ENCODE data around the gene TMEM41B. TPM values are rescaled to one million over a fixed set of nuclear protein-coding genes. Genes with fewer than 3 reads are reported as not detected.
"Not testable (repeated sequence)": the region's sequence is repeated elsewhere in the genome, so short reads cannot be mapped to it uniquely, and the experiment has no call there.

TMEM41B gene
- total and polyA plus RNA-seq, 3 experiments from 2014 or later = 11.3 to 24.9 (median 21.1) TPM

DNA sequence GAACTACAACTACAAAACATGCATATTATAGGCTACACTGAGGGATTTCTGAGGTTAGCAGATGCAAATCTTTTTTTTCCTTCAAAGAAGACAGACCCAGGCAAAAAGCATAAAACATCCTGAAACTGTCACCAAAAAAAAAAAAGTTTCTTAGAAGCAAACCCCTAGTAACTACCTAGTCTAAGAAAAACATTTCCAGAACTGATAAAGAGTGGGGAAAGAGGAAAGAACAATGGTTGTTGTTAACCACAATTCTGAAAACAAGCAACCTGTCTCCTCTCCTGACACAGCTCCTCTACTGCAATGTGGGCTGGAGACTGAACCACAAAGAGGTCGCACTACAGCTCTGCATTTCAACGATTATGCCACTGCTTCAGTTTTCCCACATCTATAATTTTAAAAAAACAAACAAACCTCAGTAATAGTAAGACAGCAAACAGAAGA is 64.2 kb downstream of the TMEM41B start:
- H3K4me1 Mint-ChIP-seq = peaks cover 24 to 62% (median 60%) of the 10 kb centered on the region in 3 donors
- no peaks in the 10 kb centered on the region for H3K9me3 ChIP-seq (ENCODE audit: low read length)

GRCh38 chr11:9249252-9249651 is 65.1 kb downstream of the TMEM41B start:
- H3K27me3 Mint-ChIP-seq = no peaks in the 10 kb centered on the region
- H3K9me3 Mint-ChIP-seq = no peaks in the 10 kb centered on the region
- H3K27ac Mint-ChIP-seq = no peak overlapping the region
- H3K4me3 Mint-ChIP-seq = peak overlapping the region in 2 of 7 donors; percentile 46 to 60
- no peaks in the 10 kb centered on the region for H3K27me3 ChIP-seq (ENCODE audit: insufficient read depth, low read length, poor library complexity, severe bottlenecking)
- no peak overlapping the region for H3K4me3 ChIP-seq (ENCODE audit: low read length)
- H3K27ac ChIP-seq (ENCODE audit: low read depth, low read length) = no peak overlapping the region
- no peaks in the 10 kb centered on the region for H3K36me3 ChIP-seq (ENCODE audit: insufficient read depth, low read length)
- H3K4me1 Mint-ChIP-seq = peaks cover 24 to 59% (median 58%) of the 10 kb centered on the region in 3 donors
- peaks cover 62% of the 10 kb centered on the region for H3K4me1 ChIP-seq (ENCODE audit: insufficient read depth, low read length)
- no peak for DNase-seq
- H3K36me3 Mint-ChIP-seq = no peaks in the 10 kb centered on the region
- H3K9me3 ChIP-seq (ENCODE audit: low read length) = no peaks in the 10 kb centered on the region
- ChIA-PET CTCF (no interaction called here), POLR2A (no interaction called here)

More for the DNA sequence above, 64.2 kb downstream of the TMEM41B start:
- peaks cover 0 to 2% (median 0%) of the 10 kb centered on the region in 3 donors for H3K36me3 Mint-ChIP-seq
- DNase-seq = peak in 2 of 5 donors; percentile 51 to 83
- CTCF ChIA-PET = interaction anchor here (1.0 to 1.7 kb wide), 4 partner anchors 8 to 19 kb away, joined by 3 to 4 read pairs (median 3); no protein-coding TSS in a partner anchor
- H3K36me3 ChIP-seq (ENCODE audit: insufficient read depth, low read length) = no peaks in the 10 kb centered on the region
- H3K4me3 ChIP-seq (ENCODE audit: low read length) = no peak overlapping the region
- H3K4me3 Mint-ChIP-seq = peak overlapping the region; percentile 22 to 72 (median 60)
- POLR2A ChIA-PET = interaction anchor here (0.7 to 1.5 kb wide), 5 partner anchors 15 to 135 kb away, joined by 3 to 8 read pairs (median 5); partner anchors contain the start of gene DENND5A
- no peaks in the 10 kb centered on the region for H3K27me3 Mint-ChIP-seq
- H3K4me1 ChIP-seq (ENCODE audit: insufficient read depth, low read length) = peaks cover 66% of the 10 kb centered on the region
- H3K27me3 ChIP-seq (ENCODE audit: insufficient read depth, low read length, poor library complexity, severe bottlenecking) = no peaks in the 10 kb centered on the region
- H3K27ac ChIP-seq (ENCODE audit: low read depth, low read length) = no peak overlapping the region
- H3K27ac Mint-ChIP-seq = peak overlapping the region; percentile 26 to 81 (median 64)
- no peaks in the 10 kb centered on the region for H3K9me3 Mint-ChIP-seq

- DNase-seq = no peak
- CTCF ChIA-PET = no interaction called here
- H3K4me1 Mint-ChIP-seq = peaks cover 23 to 62% (median 54%) of the 10 kb centered on the region in 3 donors
- H3K4me3 Mint-ChIP-seq = no peak overlapping the region
- POLR2A ChIA-PET = no interaction called here
- Histone ChIP-seq H3K27me3 (ENCODE audit: insufficient read depth, low read length, poor library complexity, severe bottlenecking) (no peaks in the 10 kb centered on the region), H3K9me3 (ENCODE audit: low read length) (no peaks in the 10 kb centered on the region), H3K4me3 (ENCODE audit: low read length) (no peak overlapping the region), H3K36me3 (ENCODE audit: insufficient read depth, low read length) (no peaks in the 10 kb centered on the region), H3K27ac (ENCODE audit: low read depth, low read length) (no peak overlapping the region), H3K4me1 (ENCODE audit: insufficient read depth, low read length) (peaks cover 54% of the 10 kb centered on the region)
- peak overlapping the region in 2 of 8 donors; percentile 6 to 63 for H3K27ac Mint-ChIP-seq
- H3K9me3 Mint-ChIP-seq = no peaks in the 10 kb centered on the region
- H3K36me3 Mint-ChIP-seq = peaks cover 0 to 1% (median 0%) of the 10 kb centered on the region in 3 donors
- no peaks in the 10 kb centered on the region for H3K27me3 Mint-ChIP-seq
Measured at GRCh38 chr11:9247863-9248262, 66.5 kb downstream of the TMEM41B start.

DNA sequence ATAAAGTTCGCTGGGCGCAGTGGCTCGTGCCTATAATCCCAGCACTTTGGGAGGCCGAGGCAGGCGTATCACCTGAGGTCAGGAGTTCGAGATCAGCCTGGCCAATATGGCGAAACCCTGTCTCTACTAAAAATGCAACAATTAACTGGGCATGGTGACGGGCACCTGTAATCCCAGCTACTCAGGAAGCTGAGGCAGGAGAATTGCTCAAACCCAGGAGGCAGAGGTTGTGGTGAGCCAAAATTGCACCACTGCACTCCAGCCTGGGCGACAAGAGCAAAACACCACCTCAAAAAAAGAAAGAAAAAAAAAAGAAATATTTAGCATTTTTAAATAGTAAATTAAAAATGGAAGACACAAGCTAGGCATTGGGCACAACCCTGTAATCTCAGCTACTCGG is 78.2 kb downstream of the TMEM41B start:
- H3K36me3 Mint-ChIP-seq = peaks cover 0 to 10% (median 2%) of the 10 kb centered on the region in 3 donors
- POLR2A ChIA-PET = interaction anchor here (0.6 kb wide), 1 partner anchor 1073 kb away, joined by 3 read pairs; no protein-coding TSS in a partner anchor
- H3K27ac Mint-ChIP-seq = peak overlapping the region in 1 of 8 donors; percentile 77
- H3K27me3 ChIP-seq (ENCODE audit: insufficient read depth, low read length, poor library complexity, severe bottlenecking); H3K4me3 ChIP-seq (ENCODE audit: low read length); H3K9me3 ChIP-seq (ENCODE audit: low read length); CTCF ChIA-PET; H3K27me3 Mint-ChIP-seq; H3K27ac ChIP-seq (ENCODE audit: low read depth, low read length); H3K9me3 Mint-ChIP-seq; H3K4me3 Mint-ChIP-seq; DNase-seq; H3K36me3 ChIP-seq (ENCODE audit: insufficient read depth, low read length): not testable (repeated sequence)
- H3K4me1 Mint-ChIP-seq = peaks cover 12 to 31% (median 20%) of the 10 kb centered on the region in 3 donors
- peaks cover 18% of the 10 kb centered on the region for H3K4me1 ChIP-seq (ENCODE audit: insufficient read depth, low read length)

DNA sequence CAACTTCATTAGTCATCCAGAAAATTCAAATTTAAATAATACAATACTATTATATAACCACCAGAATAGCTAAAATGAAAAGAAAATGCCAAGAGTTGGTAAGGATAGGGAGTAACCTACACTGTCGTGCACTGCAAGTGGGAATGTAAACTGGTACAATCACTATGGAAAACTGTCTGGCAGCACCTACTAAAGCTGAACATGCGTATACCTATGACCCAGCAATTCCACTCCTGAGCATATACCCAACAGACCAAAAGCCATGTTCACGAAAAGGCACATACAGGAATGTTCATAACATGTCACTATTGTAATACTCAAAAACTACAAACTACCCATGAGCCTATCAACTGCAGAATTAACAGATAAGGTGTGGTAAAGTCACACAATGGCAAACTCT is 81.9 kb downstream of the TMEM41B start:
- Histone ChIP-seq H3K4me1 (ENCODE audit: insufficient read depth, low read length) (peaks cover 20% of the 10 kb centered on the region), H3K9me3 (ENCODE audit: low read length) (no peaks in the 10 kb centered on the region), H3K27ac (ENCODE audit: low read depth, low read length) (no peak overlapping the region), H3K36me3 (ENCODE audit: insufficient read depth, low read length) (no peaks in the 10 kb centered on the region), H3K27me3 (ENCODE audit: insufficient read depth, low read length, poor library complexity, severe bottlenecking) (no peaks in the 10 kb centered on the region), H3K4me3 (ENCODE audit: low read length) (no peak overlapping the region)
- ChIA-PET CTCF (no interaction called here), POLR2A (no interaction called here)
- Mint-ChIP-seq H3K4me1 (peaks cover 19 to 43% (median 29%) of the 10 kb centered on the region in 3 donors), H3K9me3 (peaks cover 0 to 3% (median 0%) of the 10 kb centered on the region in 5 donors), H3K36me3 (peaks cover 0 to 10% (median 2%) of the 10 kb centered on the region in 3 donors), H3K27ac (no peak overlapping the region), H3K27me3 (peaks cover 0 to 2% of the 10 kb centered on the region in 2 donors), H3K4me3 (no peak overlapping the region)
- DNase-seq = no peak

DNA sequence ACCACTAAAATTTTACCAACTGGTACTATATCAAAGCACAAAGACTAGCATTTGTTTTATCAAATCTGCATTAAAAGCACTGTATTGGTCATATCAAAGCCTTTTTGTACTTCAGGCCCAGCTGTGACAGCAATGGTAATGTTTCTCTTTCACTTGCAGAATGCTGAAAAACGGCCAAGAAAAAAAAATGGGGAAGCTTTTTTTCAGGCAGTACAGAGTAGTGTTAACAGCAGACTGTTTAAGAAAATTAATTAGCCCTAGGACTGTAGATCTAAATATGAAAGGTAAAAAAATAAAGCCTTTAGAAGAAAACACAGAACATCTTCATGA is 82.6 kb downstream of the TMEM41B start:
- Histone ChIP-seq H3K9me3 (ENCODE audit: low read length) (no peaks in the 10 kb centered on the region), H3K27me3 (ENCODE audit: insufficient read depth, low read length, poor library complexity, severe bottlenecking) (no peaks in the 10 kb centered on the region), H3K4me1 (ENCODE audit: insufficient read depth, low read length) (peaks cover 20% of the 10 kb centered on the region), H3K27ac (ENCODE audit: low read depth, low read length) (no peak overlapping the region), H3K4me3 (ENCODE audit: low read length) (no peak overlapping the region), H3K36me3 (ENCODE audit: insufficient read depth, low read length) (no peaks in the 10 kb centered on the region)
- ChIA-PET POLR2A (no interaction called here), CTCF (interaction anchor here (1.5 kb wide), 1 partner anchor 19 kb away, joined by 3 read pairs; no protein-coding TSS in a partner anchor)
- peaks cover 0 to 10% (median 2%) of the 10 kb centered on the region in 3 donors for H3K36me3 Mint-ChIP-seq
- H3K4me3 Mint-ChIP-seq = peak overlapping the region in 6 of 7 donors; percentile 51 to 78 (median 64)
- H3K27ac Mint-ChIP-seq = no peak overlapping the region
- DNase-seq = peak in 1 of 5 donors; percentile 30
- H3K4me1 Mint-ChIP-seq = peaks cover 19 to 43% (median 29%) of the 10 kb centered on the region in 3 donors
- peaks cover 0 to 2% of the 10 kb centered on the region in 2 donors for H3K27me3 Mint-ChIP-seq
- peaks cover 0 to 3% (median 0%) of the 10 kb centered on the region in 5 donors for H3K9me3 Mint-ChIP-seq

Other genes starting within 250 kb of the TMEM41B start
- gene SCUBE2, start 223.0 kb downstream of the TMEM41B start, total RNA-seq = under 1 TPM in 1 of 2 experiments, not detected in 1; 0.47 TPM
- not detected for gene SCUBE2, start 223.0 kb downstream of the TMEM41B start, polyA plus RNA-seq
- 10 to 100 TPM; 25.8 to 27.9 TPM for gene DENND5A, start 49.2 kb downstream of the TMEM41B start, total RNA-seq
- 13.1 TPM for gene DENND5A, start 49.2 kb downstream of the TMEM41B start, polyA plus RNA-seq
- gene IPO7, start 70.1 kb upstream of the TMEM41B start, total RNA-seq = 100 to 1,000 TPM; 150 to 169 TPM
- gene IPO7, start 70.1 kb upstream of the TMEM41B start, polyA plus RNA-seq = 3.6 TPM
- gene ZNF143, start 146.4 kb upstream of the TMEM41B start, total RNA-seq = 10 to 100 TPM; 33.0 to 39.8 TPM
- gene ZNF143, start 146.4 kb upstream of the TMEM41B start, polyA plus RNA-seq = 33.3 TPM

All from CD8-positive, alpha-beta memory T cell (primary cell).